Suppressor macrophage treated with lipopolysaccharide for 1 hour (primary cell): ENCODE data around the gene WDR3.

Source experiments
- DNase-seq, 3 donors: peaks; one replicate each; pipeline ENCODE4 v3.0.0-alpha.2; 2020 to 2022

The WDR3 gene

GRCh38 chr1:117959364-117959763 is 29.8 kb downstream of the WDR3 start:
- no peak for DNase-seq

- DNase-seq = peak in 1 of 3 donors; percentile 1
These were observed 34.9 kb downstream of the WDR3 start for GRCh38 chr1:117964290-117965038.

GRCh38 chr1:117967477-117967876 is 37.9 kb downstream of the WDR3 start:
- DNase-seq = peak in 2 of 3 donors; percentile 0 to 5

GRCh38 chr1:117967881-117968280 is 38.3 kb downstream of the WDR3 start:
- no peak for DNase-seq

- DNase-seq = no peak
These were observed 40.7 kb downstream of the WDR3 start for GRCh38 chr1:117970252-117970651.

- no peak for DNase-seq
These were observed 42.2 kb downstream of the WDR3 start for GRCh38 chr1:117971777-117972176.

GRCh38 chr1:117976381-117976780 is 46.8 kb downstream of the WDR3 start:
- DNase-seq = no peak

GRCh38 chr1:117981455-117982192 is 52.1 kb downstream of the WDR3 start:
- DNase-seq = no peak

GRCh38 chr1:117985239-117985638 is 55.7 kb downstream of the WDR3 start:
- DNase-seq = peak in 1 of 3 donors; percentile 13

GRCh38 chr1:117985973-117986372 is 56.4 kb downstream of the WDR3 start:
- no peak for DNase-seq

- no peak for DNase-seq
These were observed 74.8 kb downstream of the WDR3 start for GRCh38 chr1:118004312-118004711.

GRCh38 chr1:118007391-118007790 is 77.9 kb downstream of the WDR3 start:
- no peak for DNase-seq

GRCh38 chr1:118008011-118008410 is 78.5 kb downstream of the WDR3 start:
- DNase-seq = peak in 1 of 3 donors; percentile 1

GRCh38 chr1:118012515-118013124 is 83.1 kb downstream of the WDR3 start:
- peak in 1 of 3 donors; percentile 8 for DNase-seq

- DNase-seq = peak in 1 of 3 donors; percentile 5
These were observed 83.8 kb downstream of the WDR3 start for GRCh38 chr1:118013336-118013735.

GRCh38 chr1:118013938-118014337 is 84.4 kb downstream of the WDR3 start:
- DNase-seq = no peak
